Glutamatergic neuron (in vitro differentiated cells): ENCODE data around the gene SAMD1. TPM values are rescaled to one million over a fixed set of nuclear protein-coding genes. Genes with fewer than 3 reads are reported as not detected.
A peak's percentile ranks its signal among the peaks of the same experiment; 100 is the strongest.
"Not testable (repeated sequence)": the region's sequence is repeated elsewhere in the genome, so short reads cannot be mapped to it uniquely, and the experiment has no call there.

ENCODE experiments used
- DNase-seq: peaks from one replicate; pipeline ENCODE4 v3.0.0; 2022
- H3K27ac Mint-ChIP-seq: one replicate; pipeline ENCODE4 v1.8.0; 2020; ENCODE audit warnings: mild to moderate bottlenecking, mixed read lengths, inconsistent platforms; ENCODE audit not compliant: unreplicated experiment
- H3K27me3 Mint-ChIP-seq: one replicate; pipeline ENCODE4 v1.8.0; 2020; ENCODE audit warnings: mild to moderate bottlenecking, moderate library complexity, mixed read lengths, inconsistent platforms; ENCODE audit not compliant: unreplicated experiment
- H3K36me3 Mint-ChIP-seq: one replicate; pipeline ENCODE4 v1.8.0; 2020; ENCODE audit warnings: mild to moderate bottlenecking, mixed read lengths, inconsistent platforms; ENCODE audit not compliant: unreplicated experiment
- H3K4me1 Mint-ChIP-seq: one replicate; pipeline ENCODE4 v1.8.0; 2020; ENCODE audit warnings: mild to moderate bottlenecking, low read depth, mixed read lengths, inconsistent platforms; ENCODE audit not compliant: unreplicated experiment
- H3K4me3 Mint-ChIP-seq: one replicate; pipeline ENCODE4 v1.8.0; 2020; ENCODE audit warnings: mild to moderate bottlenecking, mixed read lengths, inconsistent platforms; ENCODE audit not compliant: unreplicated experiment
- H3K9me3 Mint-ChIP-seq: one replicate; pipeline ENCODE4 v1.8.0; 2020; ENCODE audit warnings: mild to moderate bottlenecking, moderate library complexity, mixed read lengths, inconsistent platforms; ENCODE audit not compliant: unreplicated experiment
- CTCF ChIP-seq: fragments of 200-600 bp; sonication (generic); IDR thresholded peaks from one replicate; pipeline ENCODE4 v1.5.0; 2021; ENCODE audit not compliant: partially characterized antibody, unreplicated experiment
- total RNA-seq: library from RNA; stranded (reverse); fragmentation: NEBNext Ultra II Directional; extraction: Animal tissue kit (Norgen Biotek cat#: 25700); gene quantifications from one replicate; pipeline ENCODE4 v1.2.1, GENCODE V29; 2021; ENCODE audit not compliant: unreplicated experiment

Gene SAMD1
- total RNA-seq, 1 donor from 2014 or later: 52.0 TPM

GRCh38 chr19:14051980-14052379, 38.6 kb downstream of the SAMD1 start:
- peaks cover 7% of the 10 kb centered on the region for H3K9me3 Mint-ChIP-seq
- H3K36me3 Mint-ChIP-seq: no peaks in the 10 kb centered on the region
- no peak for TF ChIP-seq CTCF
- H3K4me1 Mint-ChIP-seq: no peaks in the 10 kb centered on the region
- no peak overlapping the region for H3K27ac Mint-ChIP-seq
- no peak for DNase-seq
- H3K4me3 Mint-ChIP-seq: no peak overlapping the region
- peaks cover 9% of the 10 kb centered on the region for H3K27me3 Mint-ChIP-seq

GRCh38 chr19:14050961-14051360, 39.6 kb downstream of the SAMD1 start:
- not testable (repeated sequence) for H3K36me3 Mint-ChIP-seq, H3K4me1 Mint-ChIP-seq, H3K4me3 Mint-ChIP-seq, DNase-seq, H3K27ac Mint-ChIP-seq, H3K27me3 Mint-ChIP-seq, H3K9me3 Mint-ChIP-seq
- TF ChIP-seq CTCF: peak; percentile 45

- Mint-ChIP-seq H3K4me1 (no peaks in the 10 kb centered on the region), H3K9me3 (peaks cover 5% of the 10 kb centered on the region), H3K4me3 (no peak overlapping the region), H3K27me3 (peaks cover 6% of the 10 kb centered on the region), H3K27ac (no peak overlapping the region), H3K36me3 (no peaks in the 10 kb centered on the region)
- no peak for TF ChIP-seq CTCF
- no peak for DNase-seq
These were observed 40.0 kb downstream of the SAMD1 start for GRCh38 chr19:14050512-14050911.

GRCh38 chr19:14048443-14049153, 42.0 kb downstream of the SAMD1 start:
- H3K27ac Mint-ChIP-seq: no peak overlapping the region
- no peaks in the 10 kb centered on the region for H3K27me3 Mint-ChIP-seq
- no peak overlapping the region for H3K4me3 Mint-ChIP-seq
- no peaks in the 10 kb centered on the region for H3K4me1 Mint-ChIP-seq
- TF ChIP-seq CTCF: peak; percentile 82
- H3K9me3 Mint-ChIP-seq: peaks cover 2% of the 10 kb centered on the region
- peak; percentile 78 for DNase-seq
- no peaks in the 10 kb centered on the region for H3K36me3 Mint-ChIP-seq

GRCh38 chr19:14047866-14048265, 42.7 kb downstream of the SAMD1 start:
- H3K27ac Mint-ChIP-seq, DNase-seq, H3K4me1 Mint-ChIP-seq, H3K27me3 Mint-ChIP-seq, H3K4me3 Mint-ChIP-seq, H3K9me3 Mint-ChIP-seq, H3K36me3 Mint-ChIP-seq: not testable (repeated sequence)
